Body of pancreas (tissue), 4 donors: ENCODE results near the gene RPS14.

Source experiments
- POLR2A ChIP-seq, 3 donors: fragments of 450-650 bp; IDR thresholded peaks; one replicate each; pipeline ENCODE4 v1.6.1; 2016; ENCODE audit warnings: antibody characterized with exemption in 3 of 3, mild to moderate bottlenecking in 2 of 3
- TF ChIP-seq, protein P1 (sequence below), 7 experiments: fragments of 450-650 bp in 4 of 7; fragments of 200-600 bp in 3 of 7; sonication (generic) in 3 of 7; IDR thresholded peaks; one replicate each; pipeline ENCODE4 v1.5.1; 2016 to 2019; ENCODE audit warnings: antibody characterized with exemption in 7 of 7

DNA sequence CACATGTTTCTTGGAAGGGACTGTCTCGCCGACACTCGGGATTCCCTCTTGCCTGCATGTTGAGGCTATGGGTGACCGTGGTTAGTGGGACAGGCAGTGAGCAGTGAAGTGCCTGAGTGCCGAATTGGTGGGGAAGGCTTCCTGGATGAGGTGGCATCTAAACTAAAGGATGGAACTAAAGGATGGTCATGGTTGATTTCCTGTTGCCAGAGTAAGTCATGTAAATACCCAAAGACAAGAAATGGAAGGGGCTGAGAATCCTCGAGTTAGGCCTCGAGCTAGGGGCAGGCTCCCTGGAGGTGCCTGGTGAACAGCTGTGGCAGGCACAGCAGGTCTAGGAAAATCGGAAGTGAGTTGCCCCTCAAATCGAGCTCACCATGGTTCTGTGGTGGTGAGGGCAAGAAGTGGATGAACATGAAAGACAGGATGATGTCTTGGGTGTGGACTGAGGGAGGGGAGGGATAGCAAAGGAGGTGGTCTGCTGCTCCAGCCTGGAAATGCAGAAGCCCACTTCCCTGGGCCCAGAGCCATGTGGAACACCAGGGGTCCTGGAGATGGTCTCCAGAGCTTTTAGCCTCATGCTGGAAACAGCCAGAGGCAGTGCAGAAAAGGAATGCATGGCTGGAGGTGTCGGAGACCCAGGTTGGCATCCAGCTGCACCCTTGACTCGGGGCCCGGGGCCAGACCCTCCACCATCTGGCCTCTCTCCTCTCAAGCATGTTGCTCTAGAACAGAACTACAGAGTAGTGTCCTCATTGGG lies 49.0 kb downstream of the RPS14 start:
- TF ChIP-seq, protein P1, sequence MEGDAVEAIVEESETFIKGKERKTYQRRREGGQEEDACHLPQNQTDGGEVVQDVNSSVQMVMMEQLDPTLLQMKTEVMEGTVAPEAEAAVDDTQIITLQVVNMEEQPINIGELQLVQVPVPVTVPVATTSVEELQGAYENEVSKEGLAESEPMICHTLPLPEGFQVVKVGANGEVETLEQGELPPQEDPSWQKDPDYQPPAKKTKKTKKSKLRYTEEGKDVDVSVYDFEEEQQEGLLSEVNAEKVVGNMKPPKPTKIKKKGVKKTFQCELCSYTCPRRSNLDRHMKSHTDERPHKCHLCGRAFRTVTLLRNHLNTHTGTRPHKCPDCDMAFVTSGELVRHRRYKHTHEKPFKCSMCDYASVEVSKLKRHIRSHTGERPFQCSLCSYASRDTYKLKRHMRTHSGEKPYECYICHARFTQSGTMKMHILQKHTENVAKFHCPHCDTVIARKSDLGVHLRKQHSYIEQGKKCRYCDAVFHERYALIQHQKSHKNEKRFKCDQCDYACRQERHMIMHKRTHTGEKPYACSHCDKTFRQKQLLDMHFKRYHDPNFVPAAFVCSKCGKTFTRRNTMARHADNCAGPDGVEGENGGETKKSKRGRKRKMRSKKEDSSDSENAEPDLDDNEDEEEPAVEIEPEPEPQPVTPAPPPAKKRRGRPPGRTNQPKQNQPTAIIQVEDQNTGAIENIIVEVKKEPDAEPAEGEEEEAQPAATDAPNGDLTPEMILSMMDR (IDR thresholded peaks at IDR 0.05): no peak
- peak in 1 of 3 donors; percentile 8 for TF ChIP-seq POLR2A (IDR thresholded peaks at IDR 0.05)
